ENCODE data around the gene HYI. TPM values are rescaled to one million over a fixed set of nuclear protein-coding genes. Genes with fewer than 3 reads are reported as not detected.

The HYI gene
- total RNA-seq, 4 donors from 2014 or later, result 127 to 210 (median 169) TPM

- H3K4me1 ChIP-seq, result peaks cover 0 to 10% (median 0%) of the 10 kb centered on the region in 4 donors
- no peaks in the 10 kb centered on the region for H3K27me3 ChIP-seq
- no peak overlapping the region for H3K27ac ChIP-seq
- H3K4me3 ChIP-seq, result no peak overlapping the region
- H3K9me3 ChIP-seq, result no peaks in the 10 kb centered on the region
- no peaks in the 10 kb centered on the region for H3K36me3 ChIP-seq
- TF ChIP-seq POLR2A (IDR thresholded peaks at IDR 0.05), result no peak
- no peak for DNase-seq
Measured at GRCh38 chr1:43469932-43470331, 16.2 kb upstream of the HYI start.

- no peaks in the 10 kb centered on the region for H3K36me3 ChIP-seq
- H3K27ac ChIP-seq, result no peak overlapping the region
- no peak overlapping the region for H3K4me3 ChIP-seq
- DNase-seq, result no peak
- H3K9me3 ChIP-seq, result no peaks in the 10 kb centered on the region
- H3K27me3 ChIP-seq, result no peaks in the 10 kb centered on the region
- H3K4me1 ChIP-seq, result peaks cover 0 to 10% (median 0%) of the 10 kb centered on the region in 4 donors
- TF ChIP-seq CTCF (IDR thresholded peaks at IDR 0.05), result no peak
- no peak for TF ChIP-seq POLR2A (IDR thresholded peaks at IDR 0.05)
Measured at GRCh38 chr1:43468414-43468813, 14.7 kb upstream of the HYI start.

GRCh38 chr1:43466403-43466802 lies 12.7 kb upstream of the HYI start:
- no peaks in the 10 kb centered on the region for H3K27me3 ChIP-seq
- no peak overlapping the region for H3K4me3 ChIP-seq
- TF ChIP-seq CTCF (IDR thresholded peaks at IDR 0.05) (no peak), POLR2A (IDR thresholded peaks at IDR 0.05) (no peak)
- peak overlapping the region in 1 of 4 donors; percentile 27 for H3K27ac ChIP-seq
- peaks cover 0 to 10% (median 0%) of the 10 kb centered on the region in 4 donors for H3K4me1 ChIP-seq
- H3K36me3 ChIP-seq, result no peaks in the 10 kb centered on the region
- no peaks in the 10 kb centered on the region for H3K9me3 ChIP-seq
- DNase-seq, result no peak

- H3K36me3 ChIP-seq, result no peaks in the 10 kb centered on the region
- DNase-seq, result no peak
- TF ChIP-seq POLR2A (IDR thresholded peaks at IDR 0.05), result no peak
Measured at GRCh38 chr1:43465505-43466067, 11.9 kb upstream of the HYI start.

GRCh38 chr1:43464681-43465504 lies 11.2 kb upstream of the HYI start:
- peak overlapping the region in 1 of 4 donors; percentile 27 for H3K27ac ChIP-seq
- no peak for DNase-seq

More at GRCh38 chr1:43465505-43466067, 11.9 kb upstream of the HYI start:
- Histone ChIP-seq H3K4me1 (peaks cover 0 to 10% (median 0%) of the 10 kb centered on the region in 4 donors), H3K4me3 (no peak overlapping the region), H3K27ac (peak overlapping the region in 1 of 4 donors; percentile 27), H3K9me3 (no peaks in the 10 kb centered on the region), H3K27me3 (no peaks in the 10 kb centered on the region)

GRCh38 chr1:43463479-43463878 lies 9.7 kb upstream of the HYI start:
- TF ChIP-seq CTCF (IDR thresholded peaks at IDR 0.05), result no peak
- no peak for TF ChIP-seq POLR2A (IDR thresholded peaks at IDR 0.05)
- DNase-seq, result no peak
- H3K36me3 ChIP-seq, result no peaks in the 10 kb centered on the region
- no peaks in the 10 kb centered on the region for H3K9me3 ChIP-seq
- no peak overlapping the region for H3K27ac ChIP-seq
- no peaks in the 10 kb centered on the region for H3K27me3 ChIP-seq
- H3K4me3 ChIP-seq, result no peak overlapping the region
- H3K4me1 ChIP-seq, result peaks cover 0 to 10% (median 0%) of the 10 kb centered on the region in 4 donors

More at GRCh38 chr1:43464681-43465504, 11.2 kb upstream of the HYI start:
- H3K27me3 ChIP-seq, result no peaks in the 10 kb centered on the region
- H3K4me3 ChIP-seq, result no peak overlapping the region
- no peak for TF ChIP-seq CTCF (IDR thresholded peaks at IDR 0.05)
- no peak for TF ChIP-seq POLR2A (IDR thresholded peaks at IDR 0.05)
- no peaks in the 10 kb centered on the region for H3K36me3 ChIP-seq
- peaks cover 0 to 10% (median 0%) of the 10 kb centered on the region in 4 donors for H3K4me1 ChIP-seq
- H3K9me3 ChIP-seq, result no peaks in the 10 kb centered on the region
